A673 (cell line): ENCODE data around the gene NUP93. TPM values are rescaled to one million over a fixed set of nuclear protein-coding genes. Genes with fewer than 3 reads are reported as not detected.

Experiments used
- BruUV-seq: library from RNA; stranded (reverse); fragments of 400-500 nt; replicated peaks from 2 replicates; lab custom pipeline; 2021; lab: Mats Ljungman, UMichigan
- CTCF ChIA-PET: fragments of 300-600 bp; sonication (Branson Sonifier 250); formaldehyde crosslinking; loops from one replicate; lab custom pipeline; 2022; ENCODE audit warnings: antibody characterized with exemption; lab: Charles Lee
- POLR2A ChIA-PET: fragments of 300-600 bp; sonication (Branson Sonifier 250); formaldehyde crosslinking; loops from one replicate; lab custom pipeline; 2022; ENCODE audit warnings: antibody characterized with exemption; ENCODE audit not compliant: low non-redundant PET; lab: Charles Lee
- DNase-seq: peaks from one replicate; pipeline ENCODE4 v3.0.0-alpha.2; 2015; ENCODE audit warnings: low spot score
- H3K27ac ChIP-seq: fragments of 200-600 bp; sonication (generic); 2 replicates; pipeline ENCODE4 v1.5.1; 2016; ENCODE audit warnings: mixed run types, low read depth, mild to moderate bottlenecking, mixed read lengths, antibody characterized with exemption, low read length; ENCODE audit not compliant: poor library complexity, severe bottlenecking
- H3K27me3 ChIP-seq: fragments of 200-600 bp; sonication (generic); replicated peaks from 2 replicates; pipeline ENCODE4 v1.6.1; 2017; ENCODE audit warnings: mixed run types, low read depth, mild to moderate bottlenecking, mixed read lengths, antibody characterized with exemption, low read length; ENCODE audit not compliant: insufficient read depth, poor library complexity
- H3K36me3 ChIP-seq: fragments of 200-600 bp; sonication (generic); 2 replicates; pipeline ENCODE4 v1.6.1; 2016; ENCODE audit warnings: mixed run types, mild to moderate bottlenecking, mixed read lengths, antibody characterized with exemption, low read length; ENCODE audit not compliant: insufficient read depth, poor library complexity, severe bottlenecking
- H3K4me1 ChIP-seq: fragments of 200-600 bp; sonication (generic); 2 replicates; pipeline ENCODE4 v1.6.1; 2017; ENCODE audit warnings: mixed run types, mild to moderate bottlenecking, mixed read lengths, antibody characterized with exemption, low read length; ENCODE audit not compliant: insufficient read depth, poor library complexity, severe bottlenecking
- H3K4me3 ChIP-seq: fragments of 200-600 bp; sonication (generic); 2 replicates; pipeline ENCODE4 v1.5.1; 2016; ENCODE audit warnings: low read depth, mixed run types, mild to moderate bottlenecking, mixed read lengths, low read length; ENCODE audit not compliant: poor library complexity, severe bottlenecking
- H3K9me3 ChIP-seq: fragments of 200-600 bp; sonication (generic); 2 replicates; pipeline ENCODE4 v1.6.1; 2016; ENCODE audit warnings: mixed run types, low read depth, mild to moderate bottlenecking, mixed read lengths, antibody characterized with exemption, low read length; ENCODE audit not compliant: poor library complexity, severe bottlenecking
- EZH2 ChIP-seq: fragments of 200-600 bp; sonication (generic); IDR thresholded peaks from 2 replicates; pipeline ENCODE4 v1.6.1; 2017; ENCODE audit warnings: borderline replicate concordance, low read depth, mild to moderate bottlenecking, mixed read lengths, antibody characterized with exemption, low read length; ENCODE audit not compliant: poor library complexity, severe bottlenecking
- intact Hi-C: fragments of 100-400 bp; cut with micrococcal nuclease; formaldehyde crosslinking; loops from one replicate; pipeline ENCODE4 v1.10.0; 2022; ENCODE audit not compliant: unreplicated experiment
- total RNA-seq: library from RNA; stranded (reverse); gene quantifications from 2 replicates; pipeline ENCODE4 v1.2.3, GENCODE V29; 2021
- TF ChIP-seq, protein P1 (sequence below): fragments of 300-800, 200-600 bp; sonication (generic); conservative IDR thresholded peaks from 2 replicates; pipeline ENCODE4 v1.5.1; 2017; ENCODE audit warnings: low read depth, mild to moderate bottlenecking, antibody characterized with exemption, low read length, moderate library complexity, mixed read lengths

Gene NUP93
- total RNA-seq, 1 experiment from 2014 or later = 155 TPM

- no peaks in the 10 kb centered on the region for H3K36me3 ChIP-seq
- intact Hi-C loops = no loop called here
- BruUV-seq = no TSS peak
- ChIA-PET CTCF (no interaction called here), POLR2A (no interaction called here)
- H3K4me3 ChIP-seq = no peak overlapping the region
- H3K27ac ChIP-seq = peak overlapping the region; percentile 50
- no peak for DNase-seq
- H3K9me3 ChIP-seq = no peaks in the 10 kb centered on the region
- TF ChIP-seq, protein P1, sequence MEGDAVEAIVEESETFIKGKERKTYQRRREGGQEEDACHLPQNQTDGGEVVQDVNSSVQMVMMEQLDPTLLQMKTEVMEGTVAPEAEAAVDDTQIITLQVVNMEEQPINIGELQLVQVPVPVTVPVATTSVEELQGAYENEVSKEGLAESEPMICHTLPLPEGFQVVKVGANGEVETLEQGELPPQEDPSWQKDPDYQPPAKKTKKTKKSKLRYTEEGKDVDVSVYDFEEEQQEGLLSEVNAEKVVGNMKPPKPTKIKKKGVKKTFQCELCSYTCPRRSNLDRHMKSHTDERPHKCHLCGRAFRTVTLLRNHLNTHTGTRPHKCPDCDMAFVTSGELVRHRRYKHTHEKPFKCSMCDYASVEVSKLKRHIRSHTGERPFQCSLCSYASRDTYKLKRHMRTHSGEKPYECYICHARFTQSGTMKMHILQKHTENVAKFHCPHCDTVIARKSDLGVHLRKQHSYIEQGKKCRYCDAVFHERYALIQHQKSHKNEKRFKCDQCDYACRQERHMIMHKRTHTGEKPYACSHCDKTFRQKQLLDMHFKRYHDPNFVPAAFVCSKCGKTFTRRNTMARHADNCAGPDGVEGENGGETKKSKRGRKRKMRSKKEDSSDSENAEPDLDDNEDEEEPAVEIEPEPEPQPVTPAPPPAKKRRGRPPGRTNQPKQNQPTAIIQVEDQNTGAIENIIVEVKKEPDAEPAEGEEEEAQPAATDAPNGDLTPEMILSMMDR = no peak
- no peak for TF ChIP-seq EZH2
- H3K27me3 ChIP-seq = no peaks in the 10 kb centered on the region
- peaks cover 64% of the 10 kb centered on the region for H3K4me1 ChIP-seq
These were observed 47.1 kb downstream of the NUP93 start for GRCh38 chr16:56777001-56777400.

DNA sequence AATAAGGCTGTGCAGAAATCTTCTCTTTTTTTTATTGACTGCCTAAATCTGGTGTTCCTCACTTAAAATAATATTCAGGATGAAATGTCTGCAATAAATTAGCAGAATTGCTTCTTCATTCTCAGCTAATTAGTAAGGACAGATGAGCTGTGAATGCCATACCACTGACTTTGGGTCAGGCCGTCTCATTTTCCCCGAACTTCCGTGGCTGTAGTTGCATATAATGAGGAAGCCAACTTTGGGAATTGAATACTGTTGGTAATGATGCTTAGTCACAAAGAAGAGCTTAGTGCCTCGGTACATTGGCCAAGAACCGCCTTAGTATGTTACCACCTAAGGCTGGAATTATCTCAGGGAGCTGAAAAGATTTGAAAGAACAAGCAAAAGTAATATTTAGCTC is 47.6 kb downstream of the NUP93 start:
- intact Hi-C loops = no loop called here
- POLR2A ChIA-PET = no interaction called here
- Histone ChIP-seq H3K27ac (no peak overlapping the region), H3K27me3 (no peaks in the 10 kb centered on the region), H3K4me3 (no peak overlapping the region), H3K4me1 (peaks cover 66% of the 10 kb centered on the region), H3K36me3 (no peaks in the 10 kb centered on the region), H3K9me3 (no peaks in the 10 kb centered on the region)
- DNase-seq = no peak
- no TSS peak for BruUV-seq
- CTCF ChIA-PET = no interaction called here
- TF ChIP-seq EZH2 = no peak
- TF ChIP-seq, protein P1 = no peak

GRCh38 chr16:56779906-56780305 is 50.0 kb downstream of the NUP93 start:
- no peak for DNase-seq
- intact Hi-C loops = no loop called here
- CTCF ChIA-PET = interaction anchor here (0.6 kb wide), 1 partner anchor 304 kb away, joined by 3 read pairs; no protein-coding TSS in a partner anchor
- Histone ChIP-seq H3K4me1 (peaks cover 70% of the 10 kb centered on the region), H3K36me3 (no peaks in the 10 kb centered on the region), H3K9me3 (no peaks in the 10 kb centered on the region), H3K27me3 (no peaks in the 10 kb centered on the region), H3K4me3 (no peak overlapping the region), H3K27ac (no peak overlapping the region)
- BruUV-seq = no TSS peak
- POLR2A ChIA-PET = interaction anchor here (0.6 kb wide), 1 partner anchor 947 kb away, joined by 3 read pairs; no protein-coding TSS in a partner anchor
- TF ChIP-seq, protein P1 = no peak
- TF ChIP-seq EZH2 = no peak
